Stomach (tissue), 9 donors: ENCODE results near the gene C18orf63. TPM values are rescaled to one million over a fixed set of nuclear protein-coding genes. Genes with fewer than 3 reads are reported as not detected.

Source experiments
- DNase-seq, 2 donors: peaks; one replicate each; pipeline versions ENCODE4 v3.0.0 to v3.0.0-alpha.2; 2013 to 2019
- H3K27ac ChIP-seq, 5 donors: fragments of 200-600 bp in 4 of 5; sonication (generic) in 4 of 5; one replicate each; pipeline ENCODE4 v1.5.1; 2013 to 2019; ENCODE audit warnings: mild to moderate bottlenecking in 1 of 5, moderate library complexity in 1 of 5
- H3K27me3 ChIP-seq, 3 donors: fragments of 200-600 bp; sonication (generic); one replicate each; pipeline ENCODE4 v1.5.1; 2017 to 2019; ENCODE audit warnings: mixed run types in 1 of 3
- H3K36me3 ChIP-seq, 4 donors: fragments of 200-600 bp; sonication (generic); 1 replicate in 3 of 4; 2 replicates in 1 of 4; pipeline ENCODE4 v1.5.1; 2016 to 2019
- H3K4me1 ChIP-seq, 4 donors: fragments of 200-600 bp; sonication (generic); one replicate each; pipeline ENCODE4 v1.5.1; 2016 to 2019
- H3K4me3 ChIP-seq, 4 donors: fragments of 200-600 bp; sonication (generic) in 3 of 4; one replicate each; pipeline ENCODE4 v1.5.1; 2016 to 2019; ENCODE audit warnings: mild to moderate bottlenecking in 1 of 4
- H3K9me3 ChIP-seq, 4 donors: fragments of 200-600 bp; sonication (generic); one replicate each; pipeline ENCODE4 v1.5.1; 2016 to 2019
- EP300 ChIP-seq: sonication (generic); formaldehyde crosslinking; IDR thresholded peaks from one replicate; pipeline ENCODE4 v1.6.1; 2017; ENCODE audit warnings: antibody characterized with exemption
- POLR2A ChIP-seq, 4 donors: fragments of 450-650 bp; IDR thresholded peaks; one replicate each; pipeline ENCODE4 v1.6.1; 2016; ENCODE audit warnings: antibody characterized with exemption in 4 of 4, control low read depth in 2 of 4, mild to moderate bottlenecking in 1 of 4, moderate library complexity in 1 of 4
- POLR2AphosphoS5 ChIP-seq, 3 donors: sonication (generic); formaldehyde crosslinking; IDR thresholded peaks; one replicate each; pipeline ENCODE4 v1.6.1; 2016; ENCODE audit warnings: antibody characterized with exemption in 3 of 3
- WGBS, 5 donors: extraction: QIAGEN DNeasy Blood & Tissue Kit in 3 of 5; methylation state at CpG; one replicate each; pipeline versions ENCODE4 v1.1.5 to v1.1.7; 2013 to 2018; 5-methylcytosine and 5-hydroxymethylcytosine counted together
- intact Hi-C: fragments of 100-400 bp; cut with DNase I; formaldehyde crosslinking; loops from one replicate; pipeline ENCODE4 v1.15.1; 2023; ENCODE audit warnings: low total_unique reads
- polyA plus RNA-seq, 3 donors: library from polyadenylated mRNA; stranded (reverse); fragments of 200-250 nt; gene quantifications; one replicate each; pipeline ENCODE4 v1.2.3, GENCODE V29; 2013
- total RNA-seq, 5 donors: library from RNA; depleted of rRNA; stranded (reverse); fragments of >200 nt; gene quantifications; one replicate each; pipeline versions ENCODE4 v1.1.0 to v1.2.3, GENCODE V29; 2014 to 2016
- TF ChIP-seq, protein P1 (sequence below), 7 experiments: fragments of 450-650 bp in 4 of 7; fragments of 200-600 bp in 3 of 7; sonication (generic) in 3 of 7; IDR thresholded peaks; one replicate each; pipeline ENCODE4 v1.5.1; 2016 to 2019; ENCODE audit warnings: antibody characterized with exemption in 7 of 7, control low read depth in 2 of 7, mild to moderate bottlenecking in 1 of 7
- donor health status: healthy with polysubstance abuse.
- donor health status: Bipolar disorder and iron deficiency.
- donor health status: healthy.

Gene C18orf63
- total and polyA plus RNA-seq, 8 donors, result not detected

- Histone ChIP-seq H3K27ac (no peak overlapping the region), H3K9me3 (no peaks in the 10 kb centered on the region), H3K4me3 (no peak overlapping the region), H3K4me1 (no peaks in the 10 kb centered on the region), H3K36me3 (no peaks in the 10 kb centered on the region), H3K27me3 (no peaks in the 10 kb centered on the region)
- intact Hi-C loops, result no loop called here
- WGBS, 5 donors, result 80 to 88% (median 85%) methylated on average over 2 of the region's 2 CpGs
- TF ChIP-seq POLR2AphosphoS5 (IDR thresholded peaks at IDR 0.05) (no peak), POLR2A (IDR thresholded peaks at IDR 0.05) (no peak), EP300 (no peak)
- TF ChIP-seq, protein P1, sequence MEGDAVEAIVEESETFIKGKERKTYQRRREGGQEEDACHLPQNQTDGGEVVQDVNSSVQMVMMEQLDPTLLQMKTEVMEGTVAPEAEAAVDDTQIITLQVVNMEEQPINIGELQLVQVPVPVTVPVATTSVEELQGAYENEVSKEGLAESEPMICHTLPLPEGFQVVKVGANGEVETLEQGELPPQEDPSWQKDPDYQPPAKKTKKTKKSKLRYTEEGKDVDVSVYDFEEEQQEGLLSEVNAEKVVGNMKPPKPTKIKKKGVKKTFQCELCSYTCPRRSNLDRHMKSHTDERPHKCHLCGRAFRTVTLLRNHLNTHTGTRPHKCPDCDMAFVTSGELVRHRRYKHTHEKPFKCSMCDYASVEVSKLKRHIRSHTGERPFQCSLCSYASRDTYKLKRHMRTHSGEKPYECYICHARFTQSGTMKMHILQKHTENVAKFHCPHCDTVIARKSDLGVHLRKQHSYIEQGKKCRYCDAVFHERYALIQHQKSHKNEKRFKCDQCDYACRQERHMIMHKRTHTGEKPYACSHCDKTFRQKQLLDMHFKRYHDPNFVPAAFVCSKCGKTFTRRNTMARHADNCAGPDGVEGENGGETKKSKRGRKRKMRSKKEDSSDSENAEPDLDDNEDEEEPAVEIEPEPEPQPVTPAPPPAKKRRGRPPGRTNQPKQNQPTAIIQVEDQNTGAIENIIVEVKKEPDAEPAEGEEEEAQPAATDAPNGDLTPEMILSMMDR (IDR thresholded peaks at IDR 0.05), result no peak
- DNase-seq, result no peak
These were observed 12.6 kb downstream of the C18orf63 start for GRCh38 chr18:74328206-74328605.

DNA sequence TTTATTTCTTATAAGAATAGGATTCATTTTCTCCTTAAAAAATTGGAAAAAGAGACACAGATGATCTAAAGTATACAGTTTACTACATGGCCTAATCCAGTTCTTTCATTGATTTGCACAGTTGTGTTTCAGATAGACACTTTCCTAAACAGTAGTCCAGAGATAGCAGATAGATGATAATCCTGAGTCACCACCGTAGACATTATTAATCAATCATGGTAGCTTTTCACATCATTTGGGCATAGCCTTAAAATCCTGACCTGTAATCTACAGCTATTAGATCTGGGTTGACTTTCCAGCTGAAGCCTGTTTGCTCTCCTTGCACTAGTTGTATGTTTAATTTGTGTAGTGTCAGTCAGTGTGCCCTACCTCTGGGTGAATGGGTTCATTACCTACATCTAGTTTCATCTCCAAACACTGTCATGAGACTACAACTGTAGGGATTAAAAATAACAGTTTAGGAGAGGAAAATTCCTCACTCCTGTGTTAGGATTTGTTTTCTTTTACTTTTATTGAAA is 14.1 kb downstream of the C18orf63 start:
- H3K4me3 ChIP-seq, result no peak overlapping the region
- no peaks in the 10 kb centered on the region for H3K4me1 ChIP-seq
- H3K27ac ChIP-seq, result no peak overlapping the region
- no peaks in the 10 kb centered on the region for H3K36me3 ChIP-seq
- no peak for DNase-seq
- no peaks in the 10 kb centered on the region for H3K9me3 ChIP-seq
- H3K27me3 ChIP-seq, result no peaks in the 10 kb centered on the region
- 40 to 61% (median 52%) methylated on average over 1 of the region's 1 CpG for WGBS, 5 donors
- TF ChIP-seq POLR2AphosphoS5 (IDR thresholded peaks at IDR 0.05) (no peak), POLR2A (IDR thresholded peaks at IDR 0.05) (no peak), EP300 (no peak)
- TF ChIP-seq, protein P1 (IDR thresholded peaks at IDR 0.05), result no peak
- intact Hi-C loops, result no loop called here

GRCh38 chr18:74331404-74331803 is 15.8 kb downstream of the C18orf63 start:
- WGBS, 5 donors, result 63 to 75% (median 72%) methylated on average over 2 of the region's 2 CpGs
- intact Hi-C loops, result no loop called here
- TF ChIP-seq POLR2AphosphoS5 (IDR thresholded peaks at IDR 0.05) (no peak), POLR2A (IDR thresholded peaks at IDR 0.05) (no peak), EP300 (no peak)
- TF ChIP-seq, protein P1 (IDR thresholded peaks at IDR 0.05), result no peak
- peak in 1 of 2 donors; percentile 16 for DNase-seq
- H3K4me1 ChIP-seq, result no peaks in the 10 kb centered on the region
- H3K27me3 ChIP-seq, result no peaks in the 10 kb centered on the region
- H3K36me3 ChIP-seq, result no peaks in the 10 kb centered on the region
- no peak overlapping the region for H3K27ac ChIP-seq
- H3K9me3 ChIP-seq, result no peaks in the 10 kb centered on the region
- no peak overlapping the region for H3K4me3 ChIP-seq

GRCh38 chr18:74333091-74333490 is 17.5 kb downstream of the C18orf63 start:
- H3K4me1 ChIP-seq, result peaks cover 0 to 12% (median 0%) of the 10 kb centered on the region in 4 donors
- 24 to 63% (median 41%) methylated on average over 1 of the region's 1 CpG for WGBS, 5 donors
- H3K27ac ChIP-seq, result no peak overlapping the region
- no peaks in the 10 kb centered on the region for H3K27me3 ChIP-seq
- H3K36me3 ChIP-seq, result no peaks in the 10 kb centered on the region
- TF ChIP-seq POLR2A (IDR thresholded peaks at IDR 0.05), result no peak
- no peak for TF ChIP-seq EP300
- no peak for TF ChIP-seq POLR2AphosphoS5 (IDR thresholded peaks at IDR 0.05)
- TF ChIP-seq, protein P1 (IDR thresholded peaks at IDR 0.05), result no peak
- no peak for DNase-seq
- H3K9me3 ChIP-seq, result no peaks in the 10 kb centered on the region
- H3K4me3 ChIP-seq, result no peak overlapping the region
- intact Hi-C loops, result no loop called here
